Measurements from ENCODE around the gene ST3GAL5.

The ST3GAL5 gene

GRCh38 chr2:85930129-85931124 is 41.6 kb upstream of the ST3GAL5 start:
- no peak overlapping the region for H3K27ac ChIP-seq (replicated peaks; ENCODE audit: low read length)
- no CpG with 5 or more reads among the region's 4 CpGs for WGBS, 2 donors (ENCODE audit: extremely low coverage in 2 of 2, insufficient read length in 2 of 2, insufficient replicate concordance in 1 of 2)

GRCh38 chr2:85929096-85930050 is 40.6 kb upstream of the ST3GAL5 start:
- no peaks in the 10 kb centered on the region for H3K27me3 ChIP-seq (ENCODE audit: control insufficient read depth in 3 of 3, insufficient read depth in 3 of 3, low read depth in 1 of 3, low read length in 3 of 3)
- H2AK5ac ChIP-seq (ENCODE audit: low read depth, low read length), result no peak overlapping the region
- no peak overlapping the region for H3K4me2 ChIP-seq (ENCODE audit: insufficient read depth, low read length, poor library complexity, severe bottlenecking)
- H3K27ac ChIP-seq (replicated peaks; ENCODE audit: low read length), result no peak overlapping the region
- no peak overlapping the region for H2AFZ ChIP-seq (ENCODE audit: low read length)
- DNase-seq (ENCODE audit: low spot score), result no peak
- H2BK5ac ChIP-seq (ENCODE audit: low read length), result no peak overlapping the region
- H3K79me1 ChIP-seq (ENCODE audit: low read depth, low read length), result no peaks in the 10 kb centered on the region
- no peak overlapping the region for H3K4me3 ChIP-seq (ENCODE audit: low read length in 2 of 2)
- H3K36me3 ChIP-seq (replicated peaks in 1 of 2; ENCODE audit: control insufficient read depth in 2 of 2, insufficient read depth in 2 of 2, low read length in 2 of 2), result no peaks in the 10 kb centered on the region
- no peak overlapping the region for H3K18ac ChIP-seq (ENCODE audit: low read length)
- H3K4ac ChIP-seq (ENCODE audit: low read length), result no peak overlapping the region
- H2BK120ac ChIP-seq (ENCODE audit: low read depth, low read length), result no peak overlapping the region
- H2BK12ac ChIP-seq (ENCODE audit: low read length), result no peak overlapping the region
- H3K4me1 ChIP-seq (ENCODE audit: control insufficient read depth in 2 of 2, insufficient read depth in 1 of 2, low read depth in 1 of 2, low read length in 2 of 2), result no peaks in the 10 kb centered on the region
- no peak overlapping the region for H4K8ac ChIP-seq (ENCODE audit: low read depth, low read length)
- no peak overlapping the region for H2BK15ac ChIP-seq (ENCODE audit: low read length)
- no peak overlapping the region for H4K91ac ChIP-seq (ENCODE audit: low read depth, low read length, poor library complexity)
- H3K14ac ChIP-seq (ENCODE audit: low read length), result no peak overlapping the region
- WGBS, 2 donors (ENCODE audit: extremely low coverage in 2 of 2, insufficient read length in 2 of 2, insufficient replicate concordance in 1 of 2), result 100% methylated on average over 2 of the region's 19 CpGs; no CpG with 5 or more reads in 1 of the 2 donors
- no peak overlapping the region for H3K23ac ChIP-seq (ENCODE audit: low read depth, low read length, poor library complexity)
- H3K9ac ChIP-seq (ENCODE audit: low read depth, low read length, poor library complexity), result no peak overlapping the region
- H3K9me3 ChIP-seq (replicated peaks in 1 of 2; ENCODE audit: control insufficient read depth in 2 of 2, insufficient read depth in 1 of 2, low read depth in 1 of 2, low read length in 2 of 2), result no peaks in the 10 kb centered on the region

More at GRCh38 chr2:85930129-85931124, 41.6 kb upstream of the ST3GAL5 start:
- H3K79me1 ChIP-seq (ENCODE audit: low read depth, low read length), result no peaks in the 10 kb centered on the region
- H3K4me2 ChIP-seq (ENCODE audit: insufficient read depth, low read length, poor library complexity, severe bottlenecking), result no peak overlapping the region
- H4K91ac ChIP-seq (ENCODE audit: low read depth, low read length, poor library complexity), result no peak overlapping the region
- H3K4ac ChIP-seq (ENCODE audit: low read length), result no peak overlapping the region
- no peaks in the 10 kb centered on the region for H3K27me3 ChIP-seq (ENCODE audit: control insufficient read depth in 3 of 3, insufficient read depth in 3 of 3, low read depth in 1 of 3, low read length in 3 of 3)
- no peak overlapping the region for H2BK120ac ChIP-seq (ENCODE audit: low read depth, low read length)
- H3K9me3 ChIP-seq (replicated peaks in 1 of 2; ENCODE audit: control insufficient read depth in 2 of 2, insufficient read depth in 1 of 2, low read depth in 1 of 2, low read length in 2 of 2), result no peaks in the 10 kb centered on the region
- no peak overlapping the region for H3K23ac ChIP-seq (ENCODE audit: low read depth, low read length, poor library complexity)
- no peak overlapping the region for H2BK12ac ChIP-seq (ENCODE audit: low read length)
- H3K36me3 ChIP-seq (replicated peaks in 1 of 2; ENCODE audit: control insufficient read depth in 2 of 2, insufficient read depth in 2 of 2, low read length in 2 of 2), result no peaks in the 10 kb centered on the region
- H3K14ac ChIP-seq (ENCODE audit: low read length), result no peak overlapping the region
- H3K4me1 ChIP-seq (ENCODE audit: control insufficient read depth in 2 of 2, insufficient read depth in 1 of 2, low read depth in 1 of 2, low read length in 2 of 2), result no peaks in the 10 kb centered on the region
- H2BK15ac ChIP-seq (ENCODE audit: low read length), result no peak overlapping the region
- H2BK5ac ChIP-seq (ENCODE audit: low read length), result no peak overlapping the region
- peak overlapping the region; percentile 25 for H2AFZ ChIP-seq (ENCODE audit: low read length)
- H3K18ac ChIP-seq (ENCODE audit: low read length), result no peak overlapping the region
- no peak for DNase-seq (ENCODE audit: low spot score)
- H3K4me3 ChIP-seq (ENCODE audit: low read length in 2 of 2), result no peak overlapping the region
- H4K8ac ChIP-seq (ENCODE audit: low read depth, low read length), result no peak overlapping the region
- H3K9ac ChIP-seq (ENCODE audit: low read depth, low read length, poor library complexity), result no peak overlapping the region
- no peak overlapping the region for H2AK5ac ChIP-seq (ENCODE audit: low read depth, low read length)

GRCh38 chr2:85926931-85927661 is 38.3 kb upstream of the ST3GAL5 start:
- Histone ChIP-seq H3K4me2 (ENCODE audit: insufficient read depth, low read length, poor library complexity, severe bottlenecking) (no peak overlapping the region), H3K27me3 (ENCODE audit: control insufficient read depth in 3 of 3, insufficient read depth in 3 of 3, low read depth in 1 of 3, low read length in 3 of 3) (no peaks in the 10 kb centered on the region), H3K4me3 (ENCODE audit: low read length in 2 of 2) (no peak overlapping the region), H2AK5ac (ENCODE audit: low read depth, low read length) (no peak overlapping the region), H3K14ac (ENCODE audit: low read length) (peak overlapping the region; percentile 60), H4K91ac (ENCODE audit: low read depth, low read length, poor library complexity) (no peak overlapping the region), H3K4ac (ENCODE audit: low read length) (no peak overlapping the region), H3K18ac (ENCODE audit: low read length) (peak overlapping the region; percentile 85), H3K79me1 (ENCODE audit: low read depth, low read length) (no peaks in the 10 kb centered on the region), H2BK15ac (ENCODE audit: low read length) (peak overlapping the region; percentile 65), H3K9me3 (replicated peaks in 1 of 2; ENCODE audit: control insufficient read depth in 2 of 2, insufficient read depth in 1 of 2, low read depth in 1 of 2, low read length in 2 of 2) (no peaks in the 10 kb centered on the region), H3K9ac (ENCODE audit: low read depth, low read length, poor library complexity) (no peak overlapping the region), H3K23ac (ENCODE audit: low read depth, low read length, poor library complexity) (peak overlapping the region; percentile 37), H2AFZ (ENCODE audit: low read length) (no peak overlapping the region), H2BK120ac (ENCODE audit: low read depth, low read length) (no peak overlapping the region), H3K4me1 (ENCODE audit: control insufficient read depth in 2 of 2, insufficient read depth in 1 of 2, low read depth in 1 of 2, low read length in 2 of 2) (no peaks in the 10 kb centered on the region), H4K8ac (ENCODE audit: low read depth, low read length) (no peak overlapping the region), H2BK5ac (ENCODE audit: low read length) (no peak overlapping the region), H2BK12ac (ENCODE audit: low read length) (peak overlapping the region; percentile 49), H3K27ac (replicated peaks; ENCODE audit: low read length) (no peak overlapping the region), H3K36me3 (replicated peaks in 1 of 2; ENCODE audit: control insufficient read depth in 2 of 2, insufficient read depth in 2 of 2, low read length in 2 of 2) (no peaks in the 10 kb centered on the region)
- WGBS, 2 donors (ENCODE audit: extremely low coverage in 2 of 2, insufficient read length in 2 of 2, insufficient replicate concordance in 1 of 2), result no CpG with 5 or more reads among the region's 9 CpGs
- no peak for DNase-seq (ENCODE audit: low spot score)

Measured in neuronal stem cell (in vitro differentiated cells).